ENCODE measurements around the gene FOXP2. TPM values are rescaled to one million over a fixed set of nuclear protein-coding genes. Genes with fewer than 3 reads are reported as not detected.
A peak's percentile ranks its signal among the peaks of the same experiment; 100 is the strongest.

The FOXP2 gene
- total and polyA plus RNA-seq, 10 of the 15 experiments (the other 5 are each of a cell fraction or from before 2014, with no cell fraction given), result 0.99 to 2.5 (median 1.8) TPM

GRCh38 chr7:114658216-114658615, 243.6 kb downstream of the FOXP2 start:
- in situ Hi-C loops (cut with MboI), result loop anchor here (25.0 kb wide), 1 partner anchor 621 kb away; no protein-coding TSS in a partner anchor
- no peak for FAIRE-seq
- Histone ChIP-seq H3K9me3 (replicated peaks; ENCODE audit: control insufficient read depth, insufficient read depth, low read length) (no peaks in the 10 kb centered on the region), H3K4me2 (ENCODE audit: control insufficient read depth, insufficient read depth) (no peak overlapping the region), H2AFZ (ENCODE audit: control insufficient read depth, low read depth, low read length) (no peak overlapping the region), H3K9ac (ENCODE audit: control insufficient read depth, insufficient read depth, low read length) (no peak overlapping the region), H3K27ac (ENCODE audit: control insufficient read depth, insufficient read depth) (no peak overlapping the region), H3K79me2 (ENCODE audit: control insufficient read depth, insufficient read depth, low read length) (no peaks in the 10 kb centered on the region), H3K4me1 (ENCODE audit: control insufficient read depth, insufficient read depth, low read length) (no peaks in the 10 kb centered on the region), H4K20me1 (ENCODE audit: control insufficient read depth, insufficient read depth) (no peaks in the 10 kb centered on the region), H3K4me3 (no peak overlapping the region), H3K36me3 (ENCODE audit: control insufficient read depth in 2 of 2, insufficient read depth in 2 of 2, low read length in 1 of 2) (no peaks in the 10 kb centered on the region), H3K27me3 (replicated peaks in 1 of 2; ENCODE audit: control insufficient read depth in 2 of 2, insufficient read depth in 2 of 2, low read length in 1 of 2) (no peaks in the 10 kb centered on the region)
- DNase-seq (ENCODE audit: low read depth, low spot score), result no peak
- CTCF ChIA-PET, result no interaction called here
- intact Hi-C loops (cut with micrococcal nuclease; ENCODE audit: unreplicated experiment), result no loop called here
- BruUV-seq (replicated peaks), result no TSS peak
- POLR2A ChIA-PET, result interaction anchor here (1.0 kb wide), 1 partner anchor 12 kb away, joined by 3 read pairs; no protein-coding TSS in a partner anchor
- RAD21 ChIA-PET (ENCODE audit: unreplicated experiment), result no interaction called here
- TF ChIP-seq ATF7 (IDR thresholded peaks at IDR 0.05; ENCODE audit: low read depth) (no peak), BACH1 (IDR thresholded peaks at IDR 0.05; ENCODE audit: borderline replicate concordance) (no peak)
- ATAC-seq, result no peak
- SMC1A ChIA-PET (ENCODE audit: uncharacterized antibody, unreplicated experiment), result interaction anchor here (0.9 to 1.4 kb wide), 2 partner anchors 17 to 104 kb away, joined by 3 to 5 read pairs; no protein-coding TSS in a partner anchor
- 68% methylated on average over 4 of the region's 4 CpGs for WGBS (ENCODE audit: insufficient coverage, insufficient replicate concordance, low lambda C conversion rate, missing lambda C conversion rate)

DNA sequence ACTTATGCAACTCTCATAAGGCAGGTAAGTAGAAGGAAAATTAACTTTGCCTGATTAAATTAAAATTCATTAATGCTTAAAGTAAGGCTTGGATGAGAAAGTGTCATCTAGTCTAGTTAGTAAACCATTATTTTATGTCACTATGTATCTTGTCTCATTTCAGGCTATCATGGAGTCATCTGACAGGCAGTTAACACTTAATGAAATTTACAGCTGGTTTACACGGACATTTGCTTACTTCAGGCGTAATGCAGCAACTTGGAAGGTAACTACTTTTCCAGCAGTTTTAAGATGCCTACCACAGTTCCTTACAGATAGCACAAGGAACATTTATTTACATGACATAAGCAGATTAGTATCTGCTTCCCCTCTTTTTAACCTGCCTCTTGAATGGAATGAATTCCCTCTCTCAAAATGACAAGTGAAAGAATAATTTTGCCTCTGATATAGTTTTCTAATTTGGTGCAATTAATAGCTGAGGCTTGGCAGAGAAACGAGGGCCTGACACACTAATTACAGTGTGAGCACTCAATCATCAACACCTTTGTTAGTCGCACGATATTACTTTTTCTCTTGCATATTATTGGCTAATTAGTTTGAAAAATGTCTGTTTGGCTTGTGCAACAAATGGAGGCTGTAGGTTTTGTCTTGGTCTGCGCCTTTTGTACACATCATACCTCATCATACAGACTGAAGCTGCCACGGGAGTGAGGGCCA, 245.0 kb downstream of the FOXP2 start:
- H3K27me3 ChIP-seq (replicated peaks in 1 of 2; ENCODE audit: control insufficient read depth in 2 of 2, insufficient read depth in 2 of 2, low read length in 1 of 2), result no peaks in the 10 kb centered on the region
- no peaks in the 10 kb centered on the region for H3K9me3 ChIP-seq (replicated peaks; ENCODE audit: control insufficient read depth, insufficient read depth, low read length)
- no peaks in the 10 kb centered on the region for H3K4me1 ChIP-seq (ENCODE audit: control insufficient read depth, insufficient read depth, low read length)
- H3K27ac ChIP-seq (ENCODE audit: control insufficient read depth, insufficient read depth), result no peak overlapping the region
- DNase-seq (ENCODE audit: low read depth, low spot score), result no peak
- H3K4me2 ChIP-seq (ENCODE audit: control insufficient read depth, insufficient read depth), result no peak overlapping the region
- H3K36me3 ChIP-seq (ENCODE audit: control insufficient read depth in 2 of 2, insufficient read depth in 2 of 2, low read length in 1 of 2), result no peaks in the 10 kb centered on the region
- FAIRE-seq, result peak; percentile 27
- in situ Hi-C loops (cut with MboI), result loop anchor here (25.0 kb wide), 1 partner anchor 622 kb away; no protein-coding TSS in a partner anchor
- H2AFZ ChIP-seq (ENCODE audit: control insufficient read depth, low read depth, low read length), result peak overlapping the region; percentile 11
- H3K79me2 ChIP-seq (ENCODE audit: control insufficient read depth, insufficient read depth, low read length), result no peaks in the 10 kb centered on the region
- BruUV-seq (replicated peaks), result no TSS peak
- WGBS (ENCODE audit: insufficient coverage, insufficient replicate concordance, low lambda C conversion rate, missing lambda C conversion rate), result 48% methylated on average over 7 of the region's 7 CpGs
- POLR2A ChIA-PET, result no interaction called here
- CTCF ChIA-PET, result interaction anchor here (0.9 to 3.3 kb wide), 3 partner anchors 12 to 232 kb away, joined by 3 to 48 read pairs (median 3); no protein-coding TSS in a partner anchor
- intact Hi-C loops (cut with micrococcal nuclease; ENCODE audit: unreplicated experiment), result loop anchor here (5.0 to 10.0 kb wide), 2 partner anchors 325 to 632 kb away; no protein-coding TSS in a partner anchor
- SMC1A ChIA-PET (ENCODE audit: uncharacterized antibody, unreplicated experiment), result interaction anchor here (0.9 to 4.2 kb wide), 7 partner anchors 12 to 247 kb away, joined by 3 to 29 read pairs (median 7); no protein-coding TSS in a partner anchor
- RAD21 ChIA-PET (ENCODE audit: unreplicated experiment), result interaction anchor here (0.9 to 2.2 kb wide), 4 partner anchors 12 to 578 kb away, joined by 3 to 14 read pairs (median 6); no protein-coding TSS in a partner anchor
- ATAC-seq, result peak; percentile 40
- no peak overlapping the region for H3K4me3 ChIP-seq
- no peaks in the 10 kb centered on the region for H4K20me1 ChIP-seq (ENCODE audit: control insufficient read depth, insufficient read depth)
- no peak for TF ChIP-seq SMAD1 (IDR thresholded peaks at IDR 0.05; ENCODE audit: low read depth, partially characterized antibody)
- TF ChIP-seq RB1 (IDR thresholded peaks at IDR 0.05; ENCODE audit: borderline replicate concordance), result no peak
- TF ChIP-seq RFX5 (IDR thresholded peaks at IDR 0.05; ENCODE audit: low read depth, low read length), result no peak
- no peak for TF ChIP-seq KLF5 (IDR thresholded peaks at IDR 0.05; ENCODE audit: partially characterized antibody)
- TF ChIP-seq POU2F2 (IDR thresholded peaks at IDR 0.05; ENCODE audit: borderline replicate concordance, low read depth, low read length), result no peak
- H3K9ac ChIP-seq (ENCODE audit: control insufficient read depth, insufficient read depth, low read length), result no peak overlapping the region

Measured in GM12878 (cell line).